Inflammatory macrophage treated with lipopolysaccharide for 4 hours (primary cell): ENCODE data around the gene FARP1.
"Not testable (repeated sequence)": the region's sequence is repeated elsewhere in the genome, so short reads cannot be mapped to it uniquely, and the experiment has no call there.

Experiments used
- DNase-seq: peaks from one replicate; pipeline ENCODE4 v3.0.0-alpha.2; 2020

Gene FARP1

GRCh38 chr13:98204546-98204945 lies 61.7 kb downstream of the FARP1 start:
- no peak for DNase-seq

GRCh38 chr13:98206946-98207345 lies 64.1 kb downstream of the FARP1 start:
- no peak for DNase-seq

- DNase-seq = no peak
These were observed 64.5 kb downstream of the FARP1 start for GRCh38 chr13:98207416-98207815.

GRCh38 chr13:98208606-98209005 lies 65.7 kb downstream of the FARP1 start:
- DNase-seq = no peak

GRCh38 chr13:98212763-98213162 lies 69.9 kb downstream of the FARP1 start:
- no peak for DNase-seq

GRCh38 chr13:98213354-98213753 lies 70.5 kb downstream of the FARP1 start:
- no peak for DNase-seq

- no peak for DNase-seq
These were observed 71.2 kb downstream of the FARP1 start for GRCh38 chr13:98214008-98214643.

- no peak for DNase-seq
These were observed 71.8 kb downstream of the FARP1 start for GRCh38 chr13:98214707-98215106.

- no peak for DNase-seq
These were observed 72.6 kb downstream of the FARP1 start for GRCh38 chr13:98215508-98215907.

- no peak for DNase-seq
These were observed 73.3 kb downstream of the FARP1 start for GRCh38 chr13:98216135-98216565.

- DNase-seq = no peak
These were observed 73.9 kb downstream of the FARP1 start for GRCh38 chr13:98216711-98217285.

GRCh38 chr13:98217597-98217996 lies 74.7 kb downstream of the FARP1 start:
- no peak for DNase-seq

- no peak for DNase-seq
These were observed 76.8 kb downstream of the FARP1 start for GRCh38 chr13:98219685-98220084.

GRCh38 chr13:98220271-98220791 lies 77.4 kb downstream of the FARP1 start:
- no peak for DNase-seq

- no peak for DNase-seq
These were observed 78.3 kb downstream of the FARP1 start for GRCh38 chr13:98221234-98221633.

GRCh38 chr13:98222081-98222554 lies 79.2 kb downstream of the FARP1 start:
- no peak for DNase-seq

GRCh38 chr13:98222816-98223215 lies 79.9 kb downstream of the FARP1 start:
- DNase-seq = no peak

- no peak for DNase-seq
These were observed 80.8 kb downstream of the FARP1 start for GRCh38 chr13:98223741-98224140.

- DNase-seq = no peak
These were observed 81.7 kb downstream of the FARP1 start for GRCh38 chr13:98224557-98224956.

GRCh38 chr13:98225036-98225940 lies 82.4 kb downstream of the FARP1 start:
- no peak for DNase-seq

GRCh38 chr13:98226496-98226895 lies 83.6 kb downstream of the FARP1 start:
- no peak for DNase-seq

- DNase-seq = no peak
These were observed 85.9 kb downstream of the FARP1 start for GRCh38 chr13:98228661-98229341.

- not testable (repeated sequence) for DNase-seq
These were observed 87.9 kb downstream of the FARP1 start for GRCh38 chr13:98230762-98231161.
